HG03432 (cell line): Measurements from ENCODE around the gene RRAS.

Experiments used
- ATAC-seq: cut with Tn5 transposase; IDR thresholded peaks from one replicate; pipeline ENCODE4 v1.9.1; 2021; ENCODE audit warnings: mild to moderate bottlenecking, moderate library complexity; ENCODE audit not compliant: unreplicated experiment

Gene RRAS

DNA sequence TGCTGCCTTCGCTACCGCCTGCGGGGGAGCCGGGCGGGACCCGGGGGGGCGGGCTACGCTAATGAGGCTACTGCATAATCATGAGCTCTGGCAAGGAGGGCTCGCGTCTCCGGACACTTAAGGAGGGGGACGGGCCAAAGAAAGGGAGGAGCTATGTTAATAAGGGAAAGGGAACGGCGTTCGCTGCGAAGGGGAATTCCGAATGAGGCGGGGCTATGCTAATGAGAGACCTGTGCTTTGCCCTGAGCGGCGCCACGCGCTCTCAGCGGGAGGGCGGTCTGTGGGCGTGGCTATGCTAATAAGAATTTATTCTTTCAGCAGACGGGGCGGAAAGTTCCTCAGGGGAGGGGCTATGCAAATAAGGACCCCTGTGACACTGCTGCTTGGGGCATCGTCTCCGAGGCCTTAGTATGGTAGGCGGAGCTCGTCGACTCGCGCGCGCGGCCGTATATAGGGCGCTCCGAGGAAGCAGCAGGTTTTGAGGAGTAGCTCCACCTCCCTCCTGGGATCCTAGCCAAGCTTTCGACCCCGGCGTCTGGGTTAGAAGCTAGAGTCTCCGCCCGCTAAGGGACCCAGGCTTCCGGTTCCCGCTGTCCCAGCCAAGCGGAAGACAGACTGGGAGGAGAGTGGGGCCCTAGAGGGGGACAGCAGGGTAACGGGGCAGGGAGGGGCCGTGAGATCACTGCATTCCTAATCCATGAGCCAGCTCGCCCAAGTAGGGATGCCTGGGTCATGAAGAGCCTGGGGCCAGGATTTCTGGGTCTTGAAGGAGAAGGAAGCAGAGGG, at the start of gene RRAS:
Gene RRAS (minus strand): TSS at position 31 of the 786 bp plus-strand sequence. CDS start 45 bp downstream, outside the sequence.
- ATAC-seq = peak; percentile 67

DNA sequence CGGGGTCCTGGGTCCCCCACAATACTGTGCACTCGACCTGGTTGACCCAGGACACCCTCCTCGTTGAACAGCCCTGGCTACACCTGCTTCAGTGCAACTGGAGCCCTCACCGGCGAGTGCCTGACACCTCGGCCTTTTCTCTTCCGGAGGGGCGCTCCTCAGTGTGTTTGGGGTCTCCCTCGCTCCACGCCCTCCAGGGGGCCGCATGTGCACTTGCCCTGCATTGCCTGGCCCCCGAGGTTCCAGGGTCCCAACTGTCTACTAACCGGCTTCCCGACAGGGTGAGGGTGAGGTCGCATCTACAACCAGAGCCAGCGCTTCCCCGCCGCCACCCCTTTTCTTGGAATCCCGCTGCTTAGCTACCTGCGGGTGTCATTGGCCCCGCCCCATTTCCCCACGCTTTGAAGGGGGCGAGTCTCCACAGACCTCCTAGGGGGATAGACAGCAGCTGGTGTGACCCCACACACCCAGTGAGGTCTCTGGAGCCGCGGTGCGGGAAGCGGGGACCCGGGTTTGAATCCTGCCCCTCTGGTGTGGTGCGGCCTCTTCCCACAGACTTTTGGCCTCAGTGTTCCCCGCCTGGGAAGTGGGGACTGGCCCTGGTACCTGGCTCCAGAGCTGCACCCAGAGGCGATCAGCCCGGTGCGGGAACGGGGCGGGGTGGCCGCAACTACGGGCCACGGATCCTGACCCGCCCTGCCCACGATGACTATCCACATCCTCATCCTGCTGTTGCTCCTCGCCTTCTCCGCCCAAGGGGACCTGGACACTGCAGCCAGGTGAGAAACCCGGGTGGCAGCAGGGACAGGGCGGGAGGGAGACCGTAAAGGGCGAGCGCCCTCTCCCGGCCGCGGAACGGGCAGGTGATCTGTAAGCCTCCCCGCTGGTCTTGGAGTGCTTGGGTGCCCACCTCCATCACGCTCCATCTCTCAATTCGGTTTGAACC, 49.5 kb upstream of the RRAS start, which contains the start of gene ADM5:
Gene ADM5 (plus strand): TSS at position 462 of the 946 bp plus-strand sequence. CDS start 244 bp downstream, at position 706.
- no peak for ATAC-seq

DNA sequence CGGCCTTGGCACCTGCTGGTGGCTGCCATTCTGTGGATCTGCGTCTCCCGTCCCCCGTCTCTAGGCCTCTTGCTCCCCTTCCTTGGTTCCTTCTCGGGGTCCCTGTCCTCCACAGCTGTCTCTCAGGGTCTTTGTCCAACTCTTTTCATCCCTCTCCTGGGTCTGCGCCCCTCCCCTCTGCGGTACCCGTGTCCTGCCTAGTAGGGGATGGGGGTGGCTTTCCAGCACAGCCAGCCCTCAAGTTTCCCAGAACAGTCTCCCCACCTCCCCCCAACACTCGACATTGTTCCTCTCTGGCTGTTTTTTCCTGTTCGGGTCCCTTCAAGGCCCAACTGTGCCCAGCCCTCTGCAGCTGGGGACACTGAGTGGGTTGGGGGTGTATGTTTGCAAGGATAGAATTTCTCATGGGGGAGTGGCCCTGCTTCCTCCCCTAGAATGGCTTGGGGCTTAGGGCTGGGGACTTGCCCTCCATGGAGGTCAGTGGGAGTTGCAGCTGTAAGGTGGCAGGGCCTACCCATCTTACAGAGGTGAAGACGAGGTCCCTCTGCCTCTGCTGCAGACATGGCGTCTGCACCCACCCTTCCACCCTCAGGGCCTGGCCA, 48.7 kb upstream of the RRAS start:
- no peak for ATAC-seq

DNA sequence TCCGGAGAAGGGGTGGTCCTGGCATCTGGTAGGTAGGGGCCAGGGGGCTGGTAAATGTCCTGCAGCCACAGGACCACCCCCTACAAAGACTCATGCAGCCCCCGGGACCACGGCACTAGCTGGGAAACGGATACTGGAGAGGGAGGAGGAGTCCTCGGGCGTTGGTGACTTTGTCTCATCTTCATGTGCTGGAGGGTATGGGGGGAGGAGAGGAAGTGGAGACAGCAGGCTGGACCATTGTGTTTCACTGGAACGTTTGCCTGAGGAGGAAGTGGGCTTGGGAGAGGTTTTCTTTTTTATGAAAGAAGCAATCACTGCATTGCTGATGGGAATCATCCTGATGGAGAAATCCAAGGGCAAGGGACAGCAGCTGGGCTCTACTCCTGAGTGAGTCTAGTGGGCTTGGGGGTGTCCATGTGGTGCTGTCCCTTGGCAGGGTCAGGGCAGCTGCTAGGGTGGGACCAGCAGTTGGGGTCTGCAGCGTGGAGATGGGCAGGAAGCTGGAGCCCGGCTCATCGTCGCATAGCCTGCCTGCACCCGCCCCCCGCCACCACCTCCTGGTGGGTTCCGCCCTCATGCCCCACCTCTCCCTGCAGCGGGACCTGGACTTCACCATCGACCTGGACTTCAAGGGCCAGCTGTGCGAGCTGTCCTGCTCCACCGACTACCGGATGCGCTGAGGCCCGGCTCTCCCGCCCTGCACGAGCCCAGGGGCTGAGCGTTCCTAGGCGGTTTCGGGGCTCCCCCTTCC, 47.8 kb upstream of the RRAS start:
- ATAC-seq = no peak

DNA sequence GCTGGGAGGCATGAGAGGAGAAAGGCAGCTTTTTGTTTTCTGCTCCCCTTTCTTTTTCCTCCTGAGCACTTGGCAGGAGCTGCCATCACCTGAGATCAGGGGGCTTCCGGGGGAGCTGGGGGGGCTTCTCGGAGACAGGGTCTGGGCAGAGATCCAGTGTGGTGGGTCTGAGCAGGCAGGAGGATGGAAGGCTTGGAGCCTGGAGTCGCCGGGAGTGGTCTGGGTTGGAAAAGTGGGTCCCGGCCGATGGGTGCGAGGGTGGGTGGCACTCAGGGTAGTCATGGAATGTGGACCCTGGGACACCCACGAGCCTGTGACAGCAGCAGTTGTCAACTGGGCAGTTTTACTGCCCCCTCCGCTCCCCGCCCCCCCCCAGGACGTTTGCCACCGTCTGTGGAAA, 47.2 kb upstream of the RRAS start:
- ATAC-seq = no peak

DNA sequence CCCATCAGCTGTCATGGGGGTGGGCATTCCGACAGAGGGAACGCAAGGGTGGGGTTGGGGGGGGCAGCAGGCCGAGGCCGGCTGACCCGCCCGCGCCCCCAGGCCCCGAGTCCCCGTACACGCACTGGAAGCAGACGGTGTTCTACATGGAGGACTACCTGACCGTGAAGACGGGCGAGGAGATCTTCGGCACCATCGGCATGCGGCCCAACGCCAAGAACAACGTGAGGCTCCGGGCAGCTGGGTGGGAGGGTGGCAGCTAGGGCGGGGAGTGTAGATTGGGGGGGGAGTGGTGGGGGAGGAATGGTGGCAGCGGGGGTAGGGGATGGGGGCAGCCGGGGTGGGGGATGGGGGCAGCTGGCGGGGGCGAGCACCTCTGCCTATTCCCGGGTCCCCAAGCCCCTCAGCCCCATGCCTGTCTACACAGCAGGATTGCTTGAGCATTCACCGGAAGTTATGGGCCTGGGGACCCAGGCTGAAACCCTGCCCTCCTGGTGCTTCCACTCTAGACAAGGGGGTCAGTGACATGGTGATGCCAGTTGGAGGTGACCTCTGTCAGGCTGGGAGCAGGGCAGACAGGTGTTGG, 46.7 kb upstream of the RRAS start:
- ATAC-seq = no peak

DNA sequence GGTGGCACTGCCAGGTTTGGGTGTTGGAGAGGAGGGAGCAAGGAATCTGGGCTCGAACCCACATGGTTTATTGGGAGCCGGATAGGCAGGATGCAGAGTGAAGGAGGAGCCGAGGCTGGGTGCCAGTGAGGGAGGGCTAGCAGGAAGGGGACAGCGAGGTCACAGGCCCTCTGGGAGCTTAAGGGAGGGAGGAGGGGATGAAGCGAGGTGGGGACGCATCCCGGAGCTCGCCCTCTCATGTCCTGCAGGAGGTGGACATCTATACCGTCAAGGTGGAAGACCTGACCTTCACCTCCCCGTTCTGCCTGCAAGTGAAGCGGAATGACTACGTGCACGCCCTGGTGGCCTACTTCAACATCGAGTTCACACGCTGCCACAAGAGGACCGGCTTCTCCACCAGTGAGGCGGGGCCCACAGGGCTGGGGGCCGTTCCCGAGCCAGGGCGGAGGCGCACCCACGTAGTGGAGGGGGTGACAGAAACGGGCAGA, 45.9 kb upstream of the RRAS start:
- ATAC-seq = no peak

DNA sequence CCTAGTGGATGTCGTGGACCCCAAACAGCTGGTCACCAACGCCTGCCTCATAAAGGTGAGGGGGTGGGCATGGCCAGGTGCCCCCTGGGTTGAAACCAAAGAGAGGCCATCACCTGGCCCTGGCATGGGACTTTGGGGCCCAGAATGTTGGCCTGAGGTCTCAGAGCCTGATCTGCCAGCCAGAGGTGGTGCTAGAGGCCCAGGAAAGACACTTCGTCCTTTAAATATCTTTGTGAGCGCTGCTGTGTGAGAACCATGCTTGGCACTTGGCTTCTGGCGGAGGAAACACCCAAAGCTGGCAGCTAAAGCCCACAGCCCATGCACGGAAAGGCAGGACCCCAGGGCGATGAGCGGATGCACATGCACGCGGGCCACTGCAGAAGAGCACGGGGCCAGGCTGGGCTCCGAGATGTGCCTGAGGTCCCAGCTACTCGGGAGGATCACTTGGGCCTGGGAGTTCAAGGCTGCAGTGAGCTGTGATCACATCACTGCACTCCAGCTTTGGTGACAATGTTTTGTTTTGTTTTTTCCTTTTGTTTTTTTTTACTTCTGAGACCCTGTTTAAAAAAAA, 45.1 kb upstream of the RRAS start:
- no peak for ATAC-seq

DNA sequence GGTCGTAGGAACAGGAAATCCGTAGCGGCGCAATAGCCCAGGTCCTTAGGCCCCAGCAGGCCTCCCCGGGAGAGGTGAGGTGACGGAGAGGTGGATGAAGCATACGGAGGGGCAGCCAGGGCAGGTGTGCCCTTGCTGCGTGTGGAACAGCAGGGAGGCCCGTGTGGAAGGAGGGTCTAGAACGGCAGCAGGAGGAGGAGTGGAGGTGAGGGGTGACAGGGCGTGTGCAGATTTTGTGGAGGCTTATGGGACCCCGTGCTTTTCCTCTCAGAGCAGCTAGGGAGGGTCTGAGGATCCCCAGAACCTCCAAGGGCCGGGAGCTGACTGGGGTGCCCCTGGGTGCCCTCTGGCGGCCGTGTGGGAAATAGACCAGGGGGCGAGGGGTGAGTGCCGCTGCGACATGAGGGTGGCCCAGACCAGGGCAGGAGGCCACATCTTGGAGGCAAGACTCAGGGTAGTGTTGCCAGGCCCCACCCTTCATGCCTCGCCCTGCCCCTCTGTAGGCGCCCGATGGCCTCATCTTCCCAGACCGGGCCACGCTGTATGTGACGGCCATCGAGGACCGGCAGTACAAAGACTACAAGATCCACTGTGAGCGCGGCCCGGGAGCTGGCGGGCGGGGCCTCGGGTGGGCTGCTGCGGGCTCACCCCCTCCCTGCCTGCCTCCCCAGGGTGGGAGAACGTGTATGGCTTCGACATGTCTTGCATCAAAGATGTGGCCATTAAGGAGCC, 44.5 kb upstream of the RRAS start:
- no peak for ATAC-seq

DNA sequence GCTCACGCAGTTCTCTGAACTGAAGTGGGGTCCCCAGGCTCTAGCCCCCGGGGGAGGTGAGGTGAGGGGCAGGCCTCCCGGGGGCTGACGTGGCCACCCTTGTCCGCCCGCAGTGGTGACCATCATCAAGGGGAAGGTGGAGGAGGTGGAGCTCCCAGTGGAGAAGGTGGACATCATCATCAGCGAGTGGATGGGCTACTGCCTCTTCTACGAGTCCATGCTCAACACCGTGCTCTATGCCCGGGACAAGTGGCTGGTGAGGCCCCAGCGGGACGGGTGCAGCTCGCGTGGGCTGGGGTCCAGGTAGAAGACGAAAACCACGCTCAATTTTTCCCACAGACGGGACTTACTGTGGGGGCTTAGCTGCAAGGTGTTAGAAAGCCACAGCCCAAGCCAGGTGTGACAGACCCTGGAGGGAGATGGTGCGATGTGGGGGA, 43.9 kb upstream of the RRAS start:
- ATAC-seq = no peak

DNA sequence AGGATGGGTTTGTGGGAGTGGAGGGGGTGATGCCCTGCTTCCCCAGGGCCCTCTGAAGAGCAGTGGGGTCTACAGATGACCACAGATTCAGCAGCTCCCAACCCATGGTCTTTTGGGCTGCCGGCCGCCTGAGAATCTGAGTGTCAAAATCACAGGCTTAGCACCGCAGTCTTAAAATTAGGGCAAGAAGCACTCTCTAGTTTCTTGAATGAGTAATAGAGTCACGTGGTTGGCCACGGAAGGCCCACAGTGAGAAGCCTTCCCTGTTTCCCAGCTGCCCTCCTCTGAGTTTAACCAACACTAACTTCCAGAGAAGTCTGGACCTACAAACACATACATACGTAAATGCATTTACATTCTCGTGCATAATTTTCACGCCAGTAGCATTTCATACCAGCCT, 42.3 kb upstream of the RRAS start:
- no peak for ATAC-seq

DNA sequence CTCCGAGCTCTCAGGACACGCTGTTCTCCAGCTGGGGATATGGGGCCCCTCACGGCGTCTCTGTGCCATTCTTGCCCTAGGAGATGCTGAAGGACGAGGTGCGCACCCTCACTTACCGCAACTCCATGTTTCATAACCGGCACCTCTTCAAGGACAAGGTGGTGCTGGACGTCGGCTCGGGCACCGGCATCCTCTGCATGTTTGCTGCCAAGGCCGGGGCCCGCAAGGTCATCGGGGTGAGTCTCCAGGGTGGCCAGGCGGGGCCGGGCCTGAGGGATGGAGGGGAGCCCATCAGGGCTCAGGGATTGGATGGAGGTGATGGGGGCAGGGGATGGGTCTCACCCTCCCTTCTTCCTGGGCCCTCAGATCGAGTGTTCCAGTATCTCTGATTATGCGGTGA, 41.9 kb upstream of the RRAS start:
- no peak for ATAC-seq

DNA sequence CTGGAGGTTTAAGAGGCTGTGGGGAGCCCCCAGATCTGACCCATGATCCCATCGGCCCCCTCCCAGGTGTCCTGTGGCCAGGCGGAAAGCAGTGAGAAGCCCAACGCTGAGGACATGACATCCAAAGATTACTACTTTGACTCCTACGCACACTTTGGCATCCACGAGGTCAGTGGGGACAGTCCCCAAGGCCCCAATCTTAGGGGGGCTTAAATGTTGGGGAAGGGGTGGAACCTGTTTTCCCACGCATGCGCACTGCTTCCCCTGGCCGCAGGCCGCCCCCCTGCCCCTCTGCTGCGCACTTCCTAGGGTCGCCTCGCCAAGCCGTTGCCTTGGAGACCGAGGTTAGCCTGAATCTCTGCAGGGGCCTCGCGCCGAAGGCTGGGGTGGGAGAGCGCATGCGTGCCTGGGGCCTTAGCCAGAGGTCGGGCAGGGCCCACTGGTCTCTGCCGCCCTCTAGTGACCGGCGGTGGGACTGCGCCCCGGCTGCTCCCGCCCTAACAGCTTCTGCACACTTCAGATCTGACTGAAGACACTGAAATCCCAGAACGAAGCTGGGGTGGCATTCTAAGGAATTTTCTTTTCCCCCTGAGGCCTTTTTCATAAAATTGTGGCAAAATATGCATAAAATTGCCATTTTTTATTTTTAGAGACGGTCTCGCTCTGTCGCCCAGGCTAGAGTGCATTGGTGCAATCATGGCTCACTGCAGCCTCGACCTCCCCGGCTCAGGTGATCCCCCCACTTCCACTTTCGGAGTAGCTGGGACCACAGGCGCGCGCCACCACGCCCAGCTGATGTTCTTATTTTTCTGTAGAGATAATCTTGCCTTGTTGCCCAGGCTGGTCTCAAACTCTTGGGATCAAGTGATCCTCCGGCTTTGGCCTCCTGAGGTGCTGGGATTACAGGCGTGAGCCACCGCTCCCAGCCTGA, 40.7 kb upstream of the RRAS start:
- ATAC-seq = no peak

DNA sequence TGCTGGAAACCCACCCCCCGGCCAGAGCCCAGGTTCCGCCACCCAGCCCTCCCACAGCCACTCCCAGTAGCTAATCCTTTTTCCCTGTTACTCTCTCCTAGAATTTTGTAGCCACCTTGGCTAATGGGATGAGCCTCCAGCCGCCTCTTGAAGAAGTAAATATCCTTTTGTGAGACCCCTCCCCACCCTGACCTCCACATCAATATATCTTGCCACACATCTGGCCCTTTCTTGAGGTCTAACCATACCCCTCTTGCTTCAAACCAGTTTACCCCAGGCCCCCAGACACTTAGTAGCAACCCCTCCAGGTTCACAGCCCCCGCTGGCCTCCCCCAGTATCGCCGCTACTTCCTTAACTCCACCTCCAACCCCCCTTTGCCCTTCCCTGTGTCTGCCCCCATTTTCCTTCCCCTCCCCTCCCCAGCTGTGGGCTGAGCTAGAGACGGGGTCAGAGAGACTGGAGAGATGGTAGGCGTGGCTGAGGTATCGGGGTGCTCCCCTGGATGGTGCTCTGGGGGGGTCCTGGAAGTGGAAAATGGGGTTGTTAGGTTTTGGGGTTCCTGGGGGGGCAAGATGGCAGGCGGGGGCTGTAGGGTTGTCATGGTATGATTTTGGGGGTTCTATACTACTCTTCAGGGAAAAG, 39.9 kb upstream of the RRAS start:
- ATAC-seq = no peak

DNA sequence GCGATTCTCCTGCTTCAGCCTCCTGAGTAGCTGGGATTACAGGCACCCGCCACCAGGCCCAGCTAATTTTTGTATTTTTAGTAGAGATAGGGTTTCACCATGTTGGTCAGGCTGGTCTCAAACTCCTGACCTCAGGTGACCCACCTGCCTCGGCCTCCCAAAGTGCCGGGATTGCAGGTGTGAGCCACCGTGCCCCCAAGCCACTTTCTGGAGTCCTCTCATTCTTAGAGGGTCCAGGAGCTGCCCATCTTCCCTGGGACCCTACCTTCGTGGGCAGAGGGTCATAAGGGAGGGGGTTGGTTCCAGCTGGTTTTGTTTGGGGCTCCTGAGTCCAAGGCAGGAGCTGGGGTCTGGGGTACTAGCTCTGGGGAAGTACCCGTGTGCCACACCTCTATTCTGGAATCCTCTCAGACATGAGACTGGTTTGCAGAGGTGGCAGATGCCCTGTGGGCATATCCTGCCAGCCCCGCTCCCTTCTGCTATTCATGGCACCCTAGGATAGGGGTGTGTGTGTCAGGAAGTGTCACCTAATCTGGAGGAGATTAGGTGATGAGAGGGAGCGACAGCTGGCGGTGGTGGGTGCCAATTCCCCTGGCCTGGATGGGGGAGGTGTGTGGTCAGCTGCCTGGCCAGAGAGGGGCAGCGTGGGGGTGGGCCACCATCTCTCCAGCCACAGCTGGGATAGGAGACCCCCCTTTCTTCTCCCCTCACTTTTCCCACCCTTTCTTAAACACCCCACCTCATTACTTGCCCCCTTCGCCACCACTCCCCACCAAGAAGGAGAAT, 39.2 kb upstream of the RRAS start:
- no peak for ATAC-seq

DNA sequence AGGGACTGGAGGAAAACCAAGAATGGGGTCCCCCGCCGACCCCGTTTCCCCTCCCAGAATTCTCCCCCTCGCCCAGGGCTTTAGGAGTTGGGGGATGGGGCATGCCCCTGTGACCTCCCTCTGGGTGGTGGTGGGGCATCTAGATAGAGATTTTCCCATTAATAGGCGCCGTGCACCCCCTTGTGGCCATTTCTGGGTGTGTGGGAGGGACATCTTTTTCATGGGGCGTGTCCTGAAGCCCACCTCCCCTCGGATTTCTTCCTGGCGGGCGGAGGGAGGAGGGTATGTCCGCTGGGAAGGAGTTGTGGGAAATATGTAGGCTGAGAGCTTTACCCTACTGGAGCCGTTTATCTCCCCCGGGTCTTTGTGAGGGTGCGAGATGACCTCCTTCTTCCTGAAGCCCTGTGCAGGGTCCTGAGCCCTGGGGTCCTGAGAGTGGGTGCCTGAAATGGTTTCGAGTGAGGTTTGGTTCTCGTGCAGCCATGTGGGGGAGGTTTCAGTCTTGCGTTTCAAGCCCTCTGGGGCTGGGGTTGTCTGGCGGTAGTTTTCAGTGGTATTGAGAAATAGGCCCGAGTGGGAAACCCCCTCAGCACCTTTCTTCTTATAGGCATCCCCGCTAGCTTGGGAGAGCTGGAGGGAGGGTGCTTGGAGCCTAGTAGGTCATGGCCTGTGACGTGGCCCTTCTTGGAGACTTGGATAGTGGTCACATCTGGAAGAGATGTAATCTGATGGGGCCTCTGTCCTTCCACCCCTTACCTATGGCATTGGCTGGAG, 38.1 kb upstream of the RRAS start:
- ATAC-seq = no peak
